Lower leg skin (tissue), 4 donors: ENCODE data around the gene CPEB3. TPM values are rescaled to one million over a fixed set of nuclear protein-coding genes. Genes with fewer than 3 reads are reported as not detected.

Experiments
- DNase-seq, 2 donors: peaks; one replicate each; pipeline ENCODE4 v3.0.0-alpha.2; 2019; ENCODE audit warnings: low spot score in 2 of 2
- H3K4me3 ChIP-seq: fragments of 200-600 bp; sonication (generic); 2 replicates; pipeline ENCODE4 v1.5.1; 2017; ENCODE audit warnings: mild to moderate bottlenecking, low read depth; ENCODE audit not compliant: poor library complexity, severe bottlenecking
- CTCF ChIP-seq, 3 donors: fragments of 450-650 bp; IDR thresholded peaks; one replicate each; pipeline ENCODE4 v1.5.1; 2016; ENCODE audit warnings: antibody characterized with exemption in 3 of 3, mild to moderate bottlenecking in 3 of 3, moderate library complexity in 2 of 3
- POLR2A ChIP-seq, 2 donors: fragments of 450-650 bp; IDR thresholded peaks; one replicate each; pipeline ENCODE4 v1.6.1; 2016 to 2017; ENCODE audit warnings: antibody characterized with exemption in 2 of 2, mild to moderate bottlenecking in 1 of 2, moderate library complexity in 1 of 2
- WGBS, 2 donors: methylation state at CpG; one replicate each; pipeline ENCODE4 v1.1.5; 2018; 5-methylcytosine and 5-hydroxymethylcytosine counted together
- intact Hi-C: fragments of 100-400 bp; cut with DNase I; formaldehyde crosslinking; loops from one replicate; pipeline ENCODE4 v1.15.0; 2023; ENCODE audit warnings: low total_unique reads
- total RNA-seq, 4 donors: library from RNA; depleted of rRNA; stranded (reverse); fragments of >200 nt; gene quantifications; one replicate each; pipeline ENCODE4 v1.1.0, GENCODE V29; 2016

Gene CPEB3
- total RNA-seq, 4 donors from 2014 or later, result 10.8 to 15.2 (median 13.6) TPM

GRCh38 chr10:92014620-92015019, 276.3 kb downstream of the CPEB3 start:
- no peak overlapping the region for H3K4me3 ChIP-seq
- TF ChIP-seq CTCF (IDR thresholded peaks at IDR 0.05) (no peak), POLR2A (IDR thresholded peaks at IDR 0.05) (no peak)
- intact Hi-C loops, result no loop called here
- WGBS, 2 donors, result 90 to 93% methylated on average over 1 of the region's 1 CpG
- DNase-seq, result no peak

GRCh38 chr10:92011560-92012214, 279.2 kb downstream of the CPEB3 start:
- no peak overlapping the region for H3K4me3 ChIP-seq
- TF ChIP-seq POLR2A (IDR thresholded peaks at IDR 0.05) (no peak), CTCF (IDR thresholded peaks at IDR 0.05) (no peak)
- intact Hi-C loops, result no loop called here
- DNase-seq, result no peak
- WGBS, 2 donors, result 85 to 91% methylated on average over 2 of the region's 2 CpGs

GRCh38 chr10:92010047-92010735, 280.7 kb downstream of the CPEB3 start:
- intact Hi-C loops, result no loop called here
- no peak for TF ChIP-seq CTCF (IDR thresholded peaks at IDR 0.05)
- no peak for TF ChIP-seq POLR2A (IDR thresholded peaks at IDR 0.05)
- no peak for DNase-seq
- no peak overlapping the region for H3K4me3 ChIP-seq

- no peak for DNase-seq
- intact Hi-C loops, result loop anchor here (10.0 kb wide), 1 partner anchor 65 kb away; no protein-coding TSS in a partner anchor
- no peak overlapping the region for H3K4me3 ChIP-seq
- no peak for TF ChIP-seq POLR2A (IDR thresholded peaks at IDR 0.05)
- no peak for TF ChIP-seq CTCF (IDR thresholded peaks at IDR 0.05)
- WGBS, 2 donors, result 95 to 97% methylated on average over 1 of the region's 1 CpG
These were observed 281.4 kb downstream of the CPEB3 start for GRCh38 chr10:92009445-92009844.

- intact Hi-C loops, result loop anchor here (10.0 kb wide), 1 partner anchor 61 kb away; no protein-coding TSS in a partner anchor
- DNase-seq, result no peak
- no peak overlapping the region for H3K4me3 ChIP-seq
- no peak for TF ChIP-seq POLR2A (IDR thresholded peaks at IDR 0.05)
- TF ChIP-seq CTCF (IDR thresholded peaks at IDR 0.05), result no peak
- 86 to 93% methylated on average over 1 of the region's 1 CpG for WGBS, 2 donors
These were observed 284.9 kb downstream of the CPEB3 start for GRCh38 chr10:92005978-92006377.
